Measurements from ENCODE around the gene NPR1.
"Not testable (repeated sequence)": the region's sequence is repeated elsewhere in the genome, so short reads cannot be mapped to it uniquely, and the experiment has no call there.

Gene NPR1

GRCh38 chr1:153682730-153683129 lies 4.2 kb downstream of the NPR1 start:
- DNase-seq (ENCODE audit: low spot score): no peak

- no peak for DNase-seq (ENCODE audit: low spot score)
Observed at GRCh38 chr1:153683854-153684253, 5.4 kb downstream of the NPR1 start.

GRCh38 chr1:153684892-153685291 lies 6.4 kb downstream of the NPR1 start:
- DNase-seq (ENCODE audit: low spot score): no peak

GRCh38 chr1:153685544-153686340 lies 7.3 kb downstream of the NPR1 start:
- DNase-seq (ENCODE audit: low spot score): no peak

GRCh38 chr1:153687346-153688125 lies 9.0 kb downstream of the NPR1 start:
- DNase-seq (ENCODE audit: low spot score): no peak

- no peak for DNase-seq (ENCODE audit: low spot score)
Observed at GRCh38 chr1:153688276-153688675, 9.8 kb downstream of the NPR1 start.

- no peak for DNase-seq (ENCODE audit: low spot score)
Observed at GRCh38 chr1:153688736-153689328, 10.3 kb downstream of the NPR1 start.

- DNase-seq (ENCODE audit: low spot score): no peak
Observed at GRCh38 chr1:153693466-153693865, 15.0 kb downstream of the NPR1 start.

GRCh38 chr1:153696741-153697140 lies 18.3 kb downstream of the NPR1 start:
- no peak for DNase-seq (ENCODE audit: low spot score)

GRCh38 chr1:153697191-153698019 lies 18.9 kb downstream of the NPR1 start:
- no peak for DNase-seq (ENCODE audit: low spot score)

- peak; percentile 52 for DNase-seq (ENCODE audit: low spot score)
Observed at GRCh38 chr1:153698020-153698922, 19.8 kb downstream of the NPR1 start.

- DNase-seq (ENCODE audit: low spot score): no peak
Observed at GRCh38 chr1:153698923-153699714, 20.6 kb downstream of the NPR1 start.

GRCh38 chr1:153699768-153700167 lies 21.3 kb downstream of the NPR1 start:
- no peak for DNase-seq (ENCODE audit: low spot score)

GRCh38 chr1:153705484-153705883 lies 27.0 kb downstream of the NPR1 start:
- no peak for DNase-seq (ENCODE audit: low spot score)

GRCh38 chr1:153711026-153711425 lies 32.5 kb downstream of the NPR1 start:
- no peak for DNase-seq (ENCODE audit: low spot score)

- not testable (repeated sequence) for DNase-seq (ENCODE audit: low spot score)
Observed at GRCh38 chr1:153716211-153716610, 37.7 kb downstream of the NPR1 start.

GRCh38 chr1:153717330-153717729 lies 38.8 kb downstream of the NPR1 start:
- DNase-seq (ENCODE audit: low spot score): no peak

- DNase-seq (ENCODE audit: low spot score): no peak
Observed at GRCh38 chr1:153723687-153724086, 45.2 kb downstream of the NPR1 start.

GRCh38 chr1:153724634-153725033 lies 46.1 kb downstream of the NPR1 start:
- DNase-seq (ENCODE audit: low spot score): not testable (repeated sequence)
